Ascending aorta (tissue), 2 donors: ENCODE data around the gene C8G. TPM values are rescaled to one million over a fixed set of nuclear protein-coding genes. Genes with fewer than 3 reads are reported as not detected.

Experiments
- DNase-seq, 2 donors: peaks; one replicate each; pipeline ENCODE4 v3.0.0-alpha.2; 2019; ENCODE audit warnings: low spot score in 2 of 2
- H3K27ac ChIP-seq, 2 donors: fragments of 200-600 bp; sonication (generic); one replicate each; pipeline ENCODE4 v1.5.1; 2016 to 2017; ENCODE audit warnings: mild to moderate bottlenecking in 1 of 2
- H3K27me3 ChIP-seq: fragments of 200-600 bp; sonication (generic); one replicate; pipeline ENCODE4 v1.5.1; 2017
- H3K36me3 ChIP-seq, 2 donors: fragments of 200-600 bp; sonication (generic); one replicate each; pipeline ENCODE4 v1.5.1; 2016
- H3K4me1 ChIP-seq, 2 donors: fragments of 200-600 bp; sonication (generic); one replicate each; pipeline ENCODE4 v1.5.1; 2016 to 2017; ENCODE audit warnings: mild to moderate bottlenecking in 1 of 2
- H3K4me3 ChIP-seq, 2 donors: fragments of 200-600 bp; sonication (generic); one replicate each; pipeline ENCODE4 v1.5.1; 2016 to 2017; ENCODE audit warnings: mild to moderate bottlenecking in 1 of 2
- H3K9me3 ChIP-seq, 2 donors: fragments of 200-600 bp; sonication (generic); one replicate each; pipeline ENCODE4 v1.5.1; 2016
- CTCF ChIP-seq, 3 experiments: fragments of 200-600 bp in 2 of 3; fragments of 450-650 bp in 1 of 3; sonication (generic) in 2 of 3; IDR thresholded peaks; one replicate each; pipeline ENCODE4 v1.5.1; 2016 to 2019; ENCODE audit warnings: antibody characterized with exemption in 3 of 3, mild to moderate bottlenecking in 1 of 3, moderate library complexity in 1 of 3
- intact Hi-C: fragments of 100-400 bp; cut with DNase I; formaldehyde crosslinking; loops from one replicate; pipeline ENCODE4 v1.15.1; 2023
- total RNA-seq: library from RNA; depleted of rRNA; stranded (reverse); fragments of >200 nt; gene quantifications from one replicate; pipeline ENCODE4 v1.1.0, GENCODE V29; 2016

The C8G gene
- total RNA-seq, 1 donor from 2014 or later, result 8.6 TPM

DNA sequence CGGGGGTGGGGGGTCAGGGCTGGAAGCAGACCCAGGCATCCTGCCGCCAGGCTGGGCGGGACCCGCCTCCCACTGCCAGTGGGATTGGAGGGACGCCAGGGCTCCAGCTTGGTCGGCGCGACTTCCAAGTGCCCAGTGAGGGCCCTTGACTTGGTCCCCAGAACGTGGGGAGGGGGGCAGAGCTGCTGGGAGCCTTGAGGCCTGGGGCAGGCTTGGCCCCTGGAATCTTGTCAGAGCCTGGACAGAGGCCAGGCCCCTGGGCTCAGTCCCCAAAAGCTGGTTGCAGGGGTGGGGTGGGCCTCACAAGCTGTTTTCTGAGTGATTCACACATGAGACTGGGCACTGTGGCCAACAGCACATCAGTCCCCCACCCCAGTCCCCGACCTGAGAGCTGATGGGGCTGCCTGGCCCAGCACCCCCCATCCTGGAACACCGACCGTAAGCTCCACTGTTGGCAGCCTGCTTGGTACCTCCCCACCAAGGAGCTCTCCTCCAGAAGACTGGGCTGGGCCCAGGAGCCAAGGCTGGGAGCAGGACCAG, 50.8 kb downstream of the C8G start:
- peak overlapping the region; percentile 60 to 67 for H3K27ac ChIP-seq
- TF ChIP-seq CTCF (IDR thresholded peaks at IDR 0.05), result no peak
- no peaks in the 10 kb centered on the region for H3K36me3 ChIP-seq
- H3K9me3 ChIP-seq, result no peaks in the 10 kb centered on the region
- intact Hi-C loops, result loop anchor here (5.0 kb wide), 1 partner anchor 109 kb away; the partner anchor contains the start of gene TRAF2
- peaks cover 21 to 29% of the 10 kb centered on the region in 2 donors for H3K4me1 ChIP-seq
- DNase-seq, result no peak
- peak overlapping the region; percentile 27 to 52 for H3K4me3 ChIP-seq
- no peaks in the 10 kb centered on the region for H3K27me3 ChIP-seq

Other genes starting within 250 kb of the C8G start
- gene DIPK1B, start 232.7 kb upstream of the C8G start, total RNA-seq, result 86.2 TPM
- gene LCN10, start 202.3 kb upstream of the C8G start, total RNA-seq, result 28.5 TPM
- gene LCN6, start 196.7 kb upstream of the C8G start, total RNA-seq, result 130 TPM
- gene LCN8, start 187.0 kb upstream of the C8G start, total RNA-seq, result not detected
- gene LCN15, start 180.7 kb upstream of the C8G start, total RNA-seq, result not detected
- 10.9 TPM for gene TMEM141, start 153.9 kb upstream of the C8G start, total RNA-seq
- not detected for gene CCDC183, start 148.9 kb upstream of the C8G start, total RNA-seq
- 70.9 TPM for gene RABL6, start 137.3 kb upstream of the C8G start, total RNA-seq
- gene AJM1, start 102.8 kb upstream of the C8G start, total RNA-seq, result 5.9 TPM
- 108 TPM for gene PHPT1, start 95.8 kb upstream of the C8G start, total RNA-seq
- 5.0 TPM for gene MAMDC4, start 92.9 kb upstream of the C8G start, total RNA-seq
- 140 TPM for gene EDF1, start 78.9 kb upstream of the C8G start, total RNA-seq
- gene TRAF2, start 58.7 kb upstream of the C8G start, total RNA-seq, result 4.4 TPM
- gene FBXW5, start 505 bp upstream of the C8G start, total RNA-seq, result 421 TPM
- not detected for gene LCN12, start 7.0 kb downstream of the C8G start, total RNA-seq
- gene PTGDS, start 32.3 kb downstream of the C8G start, total RNA-seq, result 68.3 TPM
- gene LCNL1, start 37.8 kb downstream of the C8G start, total RNA-seq, result not detected
- gene PAXX, start 47.2 kb downstream of the C8G start, total RNA-seq, result 87.0 TPM
- 2.8 TPM for gene CLIC3, start 51.3 kb downstream of the C8G start, total RNA-seq
- gene ABCA2, start 83.0 kb downstream of the C8G start, total RNA-seq, result 102 TPM
- not detected for gene FUT7, start 86.8 kb downstream of the C8G start, total RNA-seq
- gene NPDC1, start 100.9 kb downstream of the C8G start, total RNA-seq, result 579 TPM
- not detected for gene ENTPD2, start 108.8 kb downstream of the C8G start, total RNA-seq
- 8.7 TPM for gene SAPCD2, start 125.3 kb downstream of the C8G start, total RNA-seq
- 17.1 TPM for gene UAP1L1, start 132.3 kb downstream of the C8G start, total RNA-seq
- gene MAN1B1, start 141.7 kb downstream of the C8G start, total RNA-seq, result 85.3 TPM
- gene DPP7, start 169.5 kb downstream of the C8G start, total RNA-seq, result 176 TPM
- gene GRIN1, start 193.9 kb downstream of the C8G start, total RNA-seq, result not detected
- not detected for gene LRRC26, start 224.8 kb downstream of the C8G start, total RNA-seq
- gene TMEM210, start 226.8 kb downstream of the C8G start, total RNA-seq, result not detected
- gene ANAPC2, start 243.3 kb downstream of the C8G start, total RNA-seq, result 24.1 TPM
- gene SSNA1, start 243.4 kb downstream of the C8G start, total RNA-seq, result 123 TPM